Ishikawa (cell line): ENCODE data around the gene PLPP4.

Source experiments
- CEBPB ChIP-seq: IDR thresholded peaks from 2 replicates; pipeline ENCODE4 v1.6.1; 2012
- CREB1 ChIP-seq: IDR thresholded peaks from 2 replicates; pipeline ENCODE4 v1.6.1; 2012; ENCODE audit warnings: low read depth
- EGR1 ChIP-seq: IDR thresholded peaks from 2 replicates; pipeline ENCODE4 v1.6.1; 2012
- EP300 ChIP-seq: IDR thresholded peaks from 2 replicates; pipeline ENCODE4 v1.6.1; 2012; ENCODE audit warnings: borderline replicate concordance
- FOXM1 ChIP-seq: IDR thresholded peaks from 2 replicates; pipeline ENCODE4 v1.6.1; 2012; ENCODE audit warnings: low read depth, borderline replicate concordance
- NFIC ChIP-seq: IDR thresholded peaks from 2 replicates; pipeline ENCODE4 v1.6.1; 2012
- RAD21 ChIP-seq: IDR thresholded peaks from 2 replicates; pipeline ENCODE4 v1.6.1; 2012; ENCODE audit warnings: low read depth
- REST ChIP-seq: IDR thresholded peaks from 2 replicates; pipeline ENCODE4 v1.6.1; 2012; ENCODE audit warnings: low read depth, mild to moderate bottlenecking
- TAF1 ChIP-seq: IDR thresholded peaks from 2 replicates; pipeline ENCODE4 v1.6.1; 2012; ENCODE audit warnings: low read depth, mild to moderate bottlenecking
- TCF12 ChIP-seq: IDR thresholded peaks from 2 replicates; pipeline ENCODE4 v1.6.1; 2012; ENCODE audit warnings: low read depth
- TEAD4 ChIP-seq: IDR thresholded peaks from 2 replicates; pipeline ENCODE4 v1.6.1; 2012
- YY1 ChIP-seq: IDR thresholded peaks from 2 replicates; pipeline ENCODE4 v1.6.1; 2012; ENCODE audit warnings: low read depth
- ZBTB7A ChIP-seq: IDR thresholded peaks from 2 replicates; pipeline ENCODE4 v1.6.1; 2012; ENCODE audit warnings: low read depth

- TF ChIP-seq TAF1: no peak
- TF ChIP-seq TEAD4: no peak
- no peak for TF ChIP-seq EGR1
- TF ChIP-seq TCF12: no peak
- TF ChIP-seq EP300: no peak
- TF ChIP-seq CEBPB: no peak
- TF ChIP-seq NFIC: no peak
- no peak for TF ChIP-seq RAD21
- no peak for TF ChIP-seq YY1
- no peak for TF ChIP-seq ZBTB7A
- TF ChIP-seq CREB1: no peak
- peak; percentile 30; the same call in 1 of the 2 replicates for TF ChIP-seq REST
- TF ChIP-seq FOXM1: no peak
Observed at GRCh38 chr10:120586471-120586872, 129.4 kb downstream of the PLPP4 start.
